Measurements from ENCODE around the gene MYBBP1A. TPM values are rescaled to one million over a fixed set of nuclear protein-coding genes. Genes with fewer than 3 reads are reported as not detected.

Gene MYBBP1A
- total RNA-seq, 4 donors from 2014 or later: 73.4 to 127 (median 83.8) TPM

DNA sequence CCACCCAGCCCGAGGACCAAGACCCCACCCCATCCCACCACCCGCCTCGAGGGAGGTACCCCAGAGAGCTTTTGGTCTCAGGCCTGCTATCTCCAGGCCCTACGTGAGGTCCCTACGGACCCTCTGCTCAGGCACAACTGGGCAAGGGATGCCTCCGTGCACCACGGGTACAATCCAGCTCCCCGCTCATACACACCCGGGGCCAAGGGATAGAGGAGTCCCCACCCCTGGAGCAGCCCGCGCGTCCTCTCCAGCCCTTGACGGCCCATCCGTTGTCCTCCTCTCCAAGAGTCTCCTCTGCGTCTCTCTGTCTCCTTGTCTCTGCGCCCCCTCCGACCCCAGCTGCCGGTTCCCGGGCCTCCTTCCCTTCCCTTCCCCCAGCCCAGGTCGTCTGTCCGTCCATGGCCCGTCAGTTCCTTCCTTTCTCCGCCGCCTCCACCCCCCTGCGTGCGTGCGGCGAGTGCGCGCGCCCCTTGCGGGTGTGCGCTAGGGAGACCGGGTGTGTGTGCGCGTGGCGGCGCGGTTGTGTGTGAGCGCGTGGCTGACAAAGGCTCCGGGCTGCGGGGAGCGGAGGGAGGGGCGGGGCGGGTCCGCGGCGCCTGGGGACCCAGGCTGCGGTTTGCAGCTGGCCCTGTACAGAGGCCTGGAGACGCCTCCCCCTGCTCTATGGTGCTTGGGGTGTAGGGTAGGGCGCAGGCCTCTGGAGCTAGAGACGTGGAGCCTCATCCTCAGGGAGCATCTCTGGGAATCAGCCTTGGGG is 55.6 kb downstream of the MYBBP1A start:
- Histone ChIP-seq H3K36me3 (no peaks in the 10 kb centered on the region), H3K9me3 (no peaks in the 10 kb centered on the region), H3K27me3 (peaks cover 51% of the 10 kb centered on the region), H3K4me1 (peaks cover 21% of the 10 kb centered on the region), H3K27ac (peak overlapping the region; percentile 55), H3K4me3 (peak overlapping the region; percentile 50)
- WGBS: 0% methylated on average over 36 of the region's 53 CpGs
- no peak for DNase-seq (ENCODE audit: low spot score in 2 of 2)
- TF ChIP-seq EP300 (IDR thresholded peaks at IDR 0.05): no peak
- TF ChIP-seq POLR2AphosphoS5 (IDR thresholded peaks at IDR 0.05): no peak
- TF ChIP-seq POLR2A (IDR thresholded peaks at IDR 0.05): no peak
- TF ChIP-seq CTCF (IDR thresholded peaks at IDR 0.05): no peak

GRCh38 chr17:4498461-4499397 is 56.5 kb downstream of the MYBBP1A start, which contains the start of gene SPNS2:
Gene SPNS2, plus strand, starts transcription at chr17:4498881. Its CDS starts 167 bp downstream, at chr17:4499048.
- TF ChIP-seq POLR2AphosphoS5 (IDR thresholded peaks at IDR 0.05): no peak
- no peak for TF ChIP-seq EP300 (IDR thresholded peaks at IDR 0.05)
- no peak for TF ChIP-seq POLR2A (IDR thresholded peaks at IDR 0.05)
- TF ChIP-seq CTCF (IDR thresholded peaks at IDR 0.05): no peak

GRCh38 chr17:4497101-4497824 is 57.9 kb downstream of the MYBBP1A start:
- Histone ChIP-seq H3K27ac (no peak overlapping the region), H3K4me3 (no peak overlapping the region), H3K36me3 (no peaks in the 10 kb centered on the region), H3K4me1 (peaks cover 21% of the 10 kb centered on the region), H3K27me3 (peaks cover 43% of the 10 kb centered on the region), H3K9me3 (no peaks in the 10 kb centered on the region)
- 54% methylated on average over 18 of the region's 23 CpGs for WGBS
- no peak for TF ChIP-seq POLR2AphosphoS5 (IDR thresholded peaks at IDR 0.05)
- TF ChIP-seq EP300 (IDR thresholded peaks at IDR 0.05): no peak
- TF ChIP-seq CTCF (IDR thresholded peaks at IDR 0.05): no peak
- no peak for TF ChIP-seq POLR2A (IDR thresholded peaks at IDR 0.05)
- no peak for DNase-seq (ENCODE audit: low spot score in 2 of 2)

More at GRCh38 chr17:4498461-4499397, 56.5 kb downstream of the MYBBP1A start, which contains the start of gene SPNS2:
- peaks cover 21% of the 10 kb centered on the region for H3K4me1 ChIP-seq
- DNase-seq (ENCODE audit: low spot score in 2 of 2): no peak
- H3K36me3 ChIP-seq: no peaks in the 10 kb centered on the region
- peak within 1 kb of the TSS; percentile 55 for H3K27ac ChIP-seq
- WGBS: 0% methylated on average over 10 of the region's 117 CpGs
- H3K9me3 ChIP-seq: no peaks in the 10 kb centered on the region
- H3K27me3 ChIP-seq: peaks cover 48% of the 10 kb centered on the region
- H3K4me3 ChIP-seq: peak within 1 kb of the TSS; percentile 50

DNA sequence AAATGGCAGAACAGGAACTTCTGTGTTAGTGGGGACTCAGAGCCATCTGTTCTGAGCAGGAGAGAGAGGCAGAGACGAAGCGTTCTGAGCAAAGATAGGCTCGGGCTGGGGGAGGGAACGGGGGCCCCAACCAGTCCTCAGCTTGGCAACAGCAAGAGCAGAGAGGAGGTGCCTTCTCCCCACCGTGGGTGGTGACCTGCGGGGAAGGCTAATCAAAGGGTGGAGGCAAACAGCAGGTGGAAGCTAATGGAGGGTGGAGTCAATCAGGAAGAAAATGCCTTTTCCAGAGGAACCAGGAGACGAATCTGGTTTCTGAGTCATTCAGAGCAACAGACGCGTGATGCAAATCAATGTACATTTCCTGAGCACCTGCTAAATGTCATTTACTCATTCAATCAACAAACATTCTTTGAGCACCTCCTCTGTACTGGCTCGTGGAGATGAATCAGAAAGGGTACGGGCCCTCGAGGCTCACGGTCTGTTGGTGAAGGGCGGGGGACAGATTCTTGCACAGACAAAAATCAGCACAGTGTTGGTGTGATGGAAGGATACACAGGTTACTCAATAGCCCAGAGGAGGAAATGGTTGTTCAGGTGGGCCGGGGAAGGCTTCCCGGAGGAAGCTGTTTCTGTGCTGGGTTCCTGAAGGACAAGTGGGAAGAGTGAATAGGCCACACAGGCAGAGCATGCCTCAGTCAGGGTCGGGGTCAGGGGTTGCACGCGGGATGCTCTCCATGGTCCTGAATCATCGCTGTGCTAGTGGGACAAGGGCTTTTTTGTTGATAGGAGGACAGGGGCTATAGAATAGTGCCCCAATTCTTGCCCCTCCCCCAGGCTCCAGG is 62.2 kb downstream of the MYBBP1A start:
- DNase-seq (ENCODE audit: low spot score in 2 of 2): no peak
- Histone ChIP-seq H3K4me1 (no peaks in the 10 kb centered on the region), H3K4me3 (no peak overlapping the region), H3K27me3 (peaks cover 6% of the 10 kb centered on the region), H3K27ac (no peak overlapping the region), H3K36me3 (no peaks in the 10 kb centered on the region), H3K9me3 (no peaks in the 10 kb centered on the region)
- TF ChIP-seq POLR2AphosphoS5 (IDR thresholded peaks at IDR 0.05): no peak
- no peak for TF ChIP-seq EP300 (IDR thresholded peaks at IDR 0.05)
- no peak for TF ChIP-seq CTCF (IDR thresholded peaks at IDR 0.05)
- TF ChIP-seq POLR2A (IDR thresholded peaks at IDR 0.05): no peak
- 34% methylated on average over 20 of the region's 20 CpGs for WGBS
